Upper lobe of left lung (tissue), 6 donors: ENCODE results near the gene PPM1J. TPM values are rescaled to one million over a fixed set of nuclear protein-coding genes. Genes with fewer than 3 reads are reported as not detected.

Experiments
- ATAC-seq, 2 donors: fragments of 200-7000 bp; cut with Tn5 transposase; one replicate each; pipeline ENCODE4 v1.9.1; 2022; ENCODE audit warnings: mild to moderate bottlenecking in 2 of 2, moderate library complexity in 2 of 2; ENCODE audit not compliant: low FRiP score in 2 of 2
- DNase-seq, 2 donors: peaks; one replicate each; pipeline ENCODE4 v3.0.0-alpha.2; 2019 to 2020
- H3K27ac ChIP-seq, 4 donors: fragments of 200-600 bp; sonication (generic); one replicate each; pipeline ENCODE4 v1.5.1; 2016 to 2019
- H3K27me3 ChIP-seq, 4 donors: fragments of 200-600 bp; sonication (generic); one replicate each; pipeline ENCODE4 v1.5.1; 2017 to 2019
- H3K36me3 ChIP-seq, 4 donors: fragments of 200-600 bp; sonication (generic); one replicate each; pipeline ENCODE4 v1.5.1; 2016 to 2019
- H3K4me1 ChIP-seq, 4 donors: fragments of 200-600 bp; sonication (generic); one replicate each; pipeline ENCODE4 v1.5.1; 2018 to 2019
- H3K4me3 ChIP-seq, 4 donors: fragments of 200-600 bp; sonication (generic); one replicate each; pipeline ENCODE4 v1.5.1; 2017 to 2019; ENCODE audit warnings: mild to moderate bottlenecking in 2 of 4, moderate library complexity in 1 of 4
- H3K9me3 ChIP-seq, 4 donors: fragments of 200-600 bp; sonication (generic); one replicate each; pipeline ENCODE4 v1.5.1; 2018 to 2019
- CTCF ChIP-seq, 6 experiments: fragments of 450-650 bp in 4 of 6; fragments of 200-600 bp in 2 of 6; sonication (generic) in 2 of 6; IDR thresholded peaks; one replicate each; pipeline ENCODE4 v1.5.1; 2016 to 2019; ENCODE audit warnings: antibody characterized with exemption in 6 of 6
- EP300 ChIP-seq, 4 donors: sonication (generic); formaldehyde crosslinking; IDR thresholded peaks; one replicate each; pipeline ENCODE4 v1.5.1; 2017; ENCODE audit warnings: antibody characterized with exemption in 4 of 4, control low read depth in 2 of 4
- POLR2A ChIP-seq, 4 donors: fragments of 450-650 bp; IDR thresholded peaks; one replicate each; pipeline ENCODE4 v1.5.1; 2016 to 2017; ENCODE audit warnings: antibody characterized with exemption in 4 of 4, mild to moderate bottlenecking in 2 of 4
- POLR2AphosphoS5 ChIP-seq, 2 donors: sonication (generic); formaldehyde crosslinking; IDR thresholded peaks; one replicate each; pipeline ENCODE4 v1.5.1; 2017; ENCODE audit warnings: antibody characterized with exemption in 2 of 2
- WGBS, 2 donors: methylation state at CpG; one replicate each; pipeline ENCODE4 v1.1.5; 2017 to 2018; 5-methylcytosine and 5-hydroxymethylcytosine counted together
- total RNA-seq, 6 donors: library from RNA; depleted of rRNA in 4 of 6; stranded (reverse); fragments of >200 nt in 4 of 6; gene quantifications; one replicate each; pipeline versions ENCODE4 v1.1.0 to v1.2.1, GENCODE V29; 2016 to 2021
- donor health status: DM: no; HTN: no; CAD: no; lungs with moderate emphysema.
- donor health status: DM: no; HTN: yes; CAD: no; lungs with severe emphysema.

The PPM1J gene
- total RNA-seq, 6 donors from 2014 or later: 0.55 to 0.91 (median 0.74) TPM; not detected in 1

GRCh38 chr1:112665857-112666256 is 49.3 kb downstream of the PPM1J start:
- DNase-seq (no peak), ATAC-seq (no peak)
- Histone ChIP-seq H3K36me3 (peaks cover 29 to 94% (median 51%) of the 10 kb centered on the region in 4 donors), H3K27me3 (no peaks in the 10 kb centered on the region), H3K4me3 (no peak overlapping the region), H3K27ac (no peak overlapping the region), H3K9me3 (no peaks in the 10 kb centered on the region), H3K4me1 (no peaks in the 10 kb centered on the region)
- TF ChIP-seq EP300 (IDR thresholded peaks at IDR 0.05) (no peak), POLR2A (IDR thresholded peaks at IDR 0.05) (no peak), POLR2AphosphoS5 (IDR thresholded peaks at IDR 0.05) (no peak), CTCF (IDR thresholded peaks at IDR 0.05) (no peak)
- 90 to 93% methylated on average over 3 of the region's 3 CpGs for WGBS, 2 donors

Other genes starting within 250 kb of the PPM1J start
- 10 to 100 TPM in 3 of 6 donors, 1 to 10 TPM in 3; 4.5 to 19.9 (median 9.5) TPM for gene WNT2B, start 206.4 kb downstream of the PPM1J start, total RNA-seq
- 10 to 100 TPM; 14.4 to 33.9 (median 16.1) TPM for gene ST7L, start 96.2 kb downstream of the PPM1J start, total RNA-seq
- gene CAPZA1, start 95.5 kb downstream of the PPM1J start, total RNA-seq: 100 to 1,000 TPM in 5 of 6 donors, 10 to 100 TPM in 1; 91.1 to 196 (median 128) TPM
- 100 to 1,000 TPM in 2 of 6 donors, 10 to 100 TPM in 4; 26.5 to 161 (median 56.0) TPM for gene MOV10, start 40.7 kb downstream of the PPM1J start, total RNA-seq
- 100 to 1,000 TPM in 5 of 6 donors, 10 to 100 TPM in 1; 80.9 to 218 (median 132) TPM for gene RHOC, start 8.2 kb downstream of the PPM1J start, total RNA-seq
- 10 to 100 TPM in 1 of 6 donors, 1 to 10 TPM in 5; 1.4 to 13.3 (median 5.9) TPM for gene SLC16A1, start 240.9 kb upstream of the PPM1J start, total RNA-seq